HAP-1 (cell line): ENCODE data around the gene RAB40A.

Experiments
- DNase-seq, 2 experiments: peaks; one replicate each; pipeline ENCODE4 v3.0.0-alpha.2; 2016 to 2020; ENCODE audit warnings: low spot score in 2 of 2
- H3K27me3 ChIP-seq: fragments of 250-450 bp; sonication (Bioruptor Pico); 2 replicates; pipeline ENCODE4 v1.5.1; 2020; ENCODE audit warnings: low read depth, mild to moderate bottlenecking, moderate library complexity
- H3K36me3 ChIP-seq: fragments of 250-450 bp; sonication (Bioruptor Pico); replicated peaks from 2 replicates; pipeline ENCODE4 v1.5.1; 2020; ENCODE audit warnings: mild to moderate bottlenecking
- H3K4me1 ChIP-seq: fragments of 250-450 bp; sonication (Bioruptor Pico); 2 replicates; pipeline ENCODE4 v1.5.1; 2020; ENCODE audit warnings: mild to moderate bottlenecking
- H3K4me3 ChIP-seq: fragments of 250-450 bp; sonication (Bioruptor Pico); 2 replicates; pipeline ENCODE4 v1.5.1; 2020; ENCODE audit warnings: mild to moderate bottlenecking, moderate library complexity
- H3K9me3 ChIP-seq: fragments of 250-450 bp; sonication (Bioruptor Pico); 2 replicates; pipeline ENCODE4 v1.5.1; 2020; ENCODE audit warnings: mild to moderate bottlenecking, moderate library complexity
- in situ Hi-C: fragments of 300-500 bp; cut with MboI; formaldehyde crosslinking; loops from 3 replicates; pipeline ENCODE4 v1.14.3; 2020; ENCODE audit warnings: low sequenced_read_pairs, inconsistent platforms, mixed read lengths

Gene RAB40A

GRCh38 chrX:103537871-103538387, 18.6 kb upstream of the RAB40A start:
- H3K4me1 ChIP-seq = no peaks in the 10 kb centered on the region
- no peaks in the 10 kb centered on the region for H3K9me3 ChIP-seq
- H3K27me3 ChIP-seq = no peaks in the 10 kb centered on the region
- DNase-seq = no peak
- no peak overlapping the region for H3K4me3 ChIP-seq
- in situ Hi-C loops = loop anchor here (10.0 kb wide), 1 partner anchor 277 kb away; no protein-coding TSS in a partner anchor
- no peaks in the 10 kb centered on the region for H3K36me3 ChIP-seq

- Histone ChIP-seq H3K4me3 (no peak overlapping the region), H3K4me1 (no peaks in the 10 kb centered on the region), H3K27me3 (no peaks in the 10 kb centered on the region), H3K9me3 (no peaks in the 10 kb centered on the region), H3K36me3 (no peaks in the 10 kb centered on the region)
- no peak for DNase-seq
- in situ Hi-C loops = loop anchor here (10.0 kb wide), 1 partner anchor 278 kb away; no protein-coding TSS in a partner anchor
These were observed 17.4 kb upstream of the RAB40A start for GRCh38 chrX:103536732-103537131.

GRCh38 chrX:103536071-103536470, 16.8 kb upstream of the RAB40A start:
- H3K27me3 ChIP-seq = no peaks in the 10 kb centered on the region
- in situ Hi-C loops = loop anchor here (10.0 kb wide), 1 partner anchor 279 kb away; no protein-coding TSS in a partner anchor
- no peaks in the 10 kb centered on the region for H3K36me3 ChIP-seq
- H3K4me1 ChIP-seq = no peaks in the 10 kb centered on the region
- DNase-seq = no peak
- no peaks in the 10 kb centered on the region for H3K9me3 ChIP-seq
- H3K4me3 ChIP-seq = no peak overlapping the region

DNA sequence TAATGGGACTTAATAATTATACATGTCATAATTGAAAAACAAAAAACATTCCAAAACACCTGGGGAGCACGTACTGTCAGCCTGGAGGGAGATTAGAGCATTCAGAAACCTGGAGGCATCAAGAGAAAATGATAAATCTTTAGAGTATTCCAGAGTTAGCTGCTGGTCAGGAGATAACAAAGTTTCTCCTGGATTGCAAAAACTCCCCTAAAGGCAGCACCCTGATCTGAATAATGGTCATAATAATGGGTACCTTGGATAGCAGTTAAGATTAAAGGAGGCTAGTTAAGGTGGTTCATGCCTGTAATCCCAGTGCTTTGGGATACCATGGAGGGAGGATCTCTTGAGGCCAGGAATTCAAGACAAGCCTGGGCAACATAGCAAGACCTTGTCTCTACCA, 15.9 kb upstream of the RAB40A start:
- Histone ChIP-seq H3K9me3 (no peaks in the 10 kb centered on the region), H3K36me3 (no peaks in the 10 kb centered on the region), H3K27me3 (no peaks in the 10 kb centered on the region), H3K4me1 (no peaks in the 10 kb centered on the region), H3K4me3 (no peak overlapping the region)
- no peak for DNase-seq
- in situ Hi-C loops = loop anchor here (10.0 kb wide), 1 partner anchor 280 kb away; no protein-coding TSS in a partner anchor

DNA sequence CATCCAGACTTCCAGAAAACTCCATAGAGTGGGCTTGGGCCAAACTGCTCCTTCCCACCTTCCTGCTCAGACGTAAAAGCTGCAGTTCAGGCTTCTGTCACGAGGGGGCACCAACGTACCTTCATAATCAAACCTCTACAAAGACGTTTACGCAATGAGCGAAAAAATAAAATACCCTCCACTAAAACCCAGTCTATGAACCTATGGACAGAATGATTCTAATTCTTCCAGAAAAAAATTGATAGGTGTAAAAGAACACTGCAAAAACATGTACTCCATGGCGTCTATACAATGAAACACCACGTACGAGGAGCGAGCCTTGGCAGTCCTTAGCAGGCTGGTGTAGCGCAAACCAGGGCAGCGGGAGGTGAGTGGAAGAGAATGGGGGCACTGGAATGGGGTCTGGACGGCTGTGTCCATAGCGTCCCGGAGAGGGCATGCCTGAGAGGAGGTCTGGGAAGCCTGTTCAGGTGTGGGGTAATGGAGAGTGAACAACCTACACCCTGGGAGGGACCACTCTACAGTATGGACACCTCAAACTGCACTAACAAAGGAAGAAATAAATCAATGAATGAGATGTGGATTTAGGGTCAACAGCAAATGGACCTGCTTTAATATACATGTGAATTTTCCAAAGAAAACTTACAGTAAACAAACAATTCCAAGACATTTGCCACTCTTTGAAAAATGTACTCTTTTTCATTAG, 14.4 kb upstream of the RAB40A start:
- in situ Hi-C loops = loop anchor here (10.0 kb wide), 1 partner anchor 281 kb away; no protein-coding TSS in a partner anchor
- Histone ChIP-seq H3K4me1 (no peaks in the 10 kb centered on the region), H3K36me3 (no peaks in the 10 kb centered on the region), H3K9me3 (no peaks in the 10 kb centered on the region), H3K27me3 (0 out of 2 replicates have a peak, but pooled peaks cover 5% of the 10 kb centered on the region), H3K4me3 (peak overlapping the region; percentile 20)
- peak; percentile 58 to 88 for DNase-seq

GRCh38 chrX:103531002-103531401, 11.7 kb upstream of the RAB40A start:
- Histone ChIP-seq H3K27me3 (0 out of 2 replicates have a peak, but pooled peaks cover 5% of the 10 kb centered on the region), H3K36me3 (no peaks in the 10 kb centered on the region), H3K4me1 (no peaks in the 10 kb centered on the region), H3K4me3 (no peak overlapping the region), H3K9me3 (no peaks in the 10 kb centered on the region)
- in situ Hi-C loops = loop anchor here (10.0 kb wide), 1 partner anchor 284 kb away; no protein-coding TSS in a partner anchor
- DNase-seq = no peak

DNA sequence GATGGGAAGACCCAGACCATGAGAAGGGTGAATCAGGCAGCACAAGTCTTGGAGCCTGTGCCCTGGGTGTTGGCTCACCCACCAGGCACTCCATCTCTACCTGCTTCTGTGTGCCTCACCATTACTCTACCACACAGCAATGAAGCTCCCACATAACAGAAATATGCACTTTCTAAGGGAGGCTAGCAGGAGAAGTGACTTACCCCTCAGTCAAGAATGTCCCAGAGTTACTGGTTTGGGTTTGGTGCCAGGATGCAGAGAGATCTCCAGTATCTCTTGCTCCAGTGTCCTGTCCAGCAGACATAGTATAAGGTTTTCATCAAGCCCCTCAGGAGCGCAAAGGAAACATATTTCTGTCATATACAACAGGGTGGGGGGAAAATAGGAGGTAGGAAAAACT, 11.3 kb upstream of the RAB40A start:
- H3K27me3 ChIP-seq = 0 out of 2 replicates have a peak, but pooled peaks cover 5% of the 10 kb centered on the region
- in situ Hi-C loops = loop anchor here (10.0 kb wide), 1 partner anchor 284 kb away; no protein-coding TSS in a partner anchor
- DNase-seq = no peak
- H3K36me3 ChIP-seq = no peaks in the 10 kb centered on the region
- H3K4me1 ChIP-seq = no peaks in the 10 kb centered on the region
- H3K9me3 ChIP-seq = no peaks in the 10 kb centered on the region
- no peak overlapping the region for H3K4me3 ChIP-seq

- DNase-seq = no peak
- Histone ChIP-seq H3K4me3 (no peak overlapping the region), H3K27me3 (peaks cover 9% of the 10 kb centered on the region; the same call in 1 of the 2 replicates), H3K36me3 (no peaks in the 10 kb centered on the region), H3K4me1 (no peaks in the 10 kb centered on the region), H3K9me3 (no peaks in the 10 kb centered on the region)
- in situ Hi-C loops = no loop called here
These were observed 10.3 kb upstream of the RAB40A start for GRCh38 chrX:103529550-103529949.

- Histone ChIP-seq H3K36me3 (no peaks in the 10 kb centered on the region), H3K9me3 (no peaks in the 10 kb centered on the region), H3K27me3 (peaks cover 16% of the 10 kb centered on the region; the same call in 1 of the 2 replicates), H3K4me1 (no peaks in the 10 kb centered on the region), H3K4me3 (no peak overlapping the region)
- no peak for DNase-seq
- in situ Hi-C loops = no loop called here
These were observed 5.5 kb upstream of the RAB40A start for GRCh38 chrX:103524747-103525146.

GRCh38 chrX:103523605-103524004, 4.3 kb upstream of the RAB40A start:
- in situ Hi-C loops = no loop called here
- Histone ChIP-seq H3K36me3 (no peaks in the 10 kb centered on the region), H3K27me3 (peaks cover 15% of the 10 kb centered on the region; the same call in 1 of the 2 replicates), H3K9me3 (no peaks in the 10 kb centered on the region), H3K4me3 (no peak overlapping the region), H3K4me1 (no peaks in the 10 kb centered on the region)
- no peak for DNase-seq

GRCh38 chrX:103520386-103520785, 1.1 kb upstream of the RAB40A start:
- no peak for DNase-seq
- in situ Hi-C loops = no loop called here
- Histone ChIP-seq H3K27me3 (peaks cover 20% of the 10 kb centered on the region), H3K36me3 (no peaks in the 10 kb centered on the region), H3K4me3 (no peak overlapping the region), H3K4me1 (no peaks in the 10 kb centered on the region), H3K9me3 (no peaks in the 10 kb centered on the region)

DNA sequence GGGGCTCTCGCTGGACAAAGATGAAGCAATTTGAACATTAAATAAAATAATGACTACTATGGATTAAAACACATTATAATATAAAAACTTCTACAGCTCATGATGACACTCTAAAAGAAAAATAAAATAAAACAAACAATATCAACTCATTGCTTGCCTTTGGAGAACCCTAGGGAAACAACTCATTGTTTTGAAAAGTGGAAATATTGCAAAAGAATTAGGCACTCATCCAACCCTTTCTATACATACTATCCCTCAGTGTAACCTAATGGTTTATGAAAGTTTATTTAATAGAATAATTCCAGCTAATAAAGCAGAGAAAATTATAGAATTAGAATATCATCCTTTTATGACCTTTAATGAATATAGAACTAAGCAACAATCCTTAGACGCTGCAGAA, 718 bp downstream of the RAB40A start:
- no peaks in the 10 kb centered on the region for H3K36me3 ChIP-seq
- no peak overlapping the region for H3K4me3 ChIP-seq
- no peaks in the 10 kb centered on the region for H3K9me3 ChIP-seq
- H3K27me3 ChIP-seq = peaks cover 16% of the 10 kb centered on the region
- DNase-seq = no peak
- in situ Hi-C loops = no loop called here
- no peaks in the 10 kb centered on the region for H3K4me1 ChIP-seq

- DNase-seq = no peak
- no peak overlapping the region for H3K4me3 ChIP-seq
- in situ Hi-C loops = no loop called here
These were observed 2.0 kb downstream of the RAB40A start for GRCh38 chrX:103517246-103517645.

DNA sequence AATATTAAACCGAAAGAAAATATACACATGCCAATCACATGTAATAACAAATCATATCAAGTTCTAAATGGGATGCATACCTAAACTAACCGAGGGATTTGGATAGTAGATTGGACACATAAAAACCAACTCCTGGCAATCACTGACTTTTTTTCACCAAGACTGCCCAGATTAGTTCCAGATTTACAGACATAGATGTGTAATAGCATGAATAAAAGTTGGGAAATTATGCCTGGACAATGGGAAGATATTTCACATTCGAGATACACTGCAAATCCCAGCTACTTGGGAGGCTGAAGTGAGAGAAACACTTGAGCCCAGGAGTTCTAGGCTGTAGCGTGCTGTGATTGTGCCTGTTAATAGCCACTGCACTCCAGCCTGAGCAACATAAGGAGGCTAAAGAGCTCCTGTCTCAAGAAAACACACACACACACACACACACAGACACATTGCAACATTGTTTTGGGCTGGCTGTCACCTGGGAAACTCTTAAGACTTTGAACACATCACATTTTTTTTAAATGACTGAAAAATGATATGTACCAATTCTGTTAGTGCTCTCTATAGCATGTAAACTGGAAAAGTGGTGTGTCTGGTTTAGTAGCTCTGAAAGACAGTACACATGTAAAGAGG, 5.7 kb downstream of the RAB40A start:
- no peak for DNase-seq
- peaks cover 5% of the 10 kb centered on the region for H3K27me3 ChIP-seq
- in situ Hi-C loops = no loop called here
- H3K36me3 ChIP-seq = no peaks in the 10 kb centered on the region
- H3K9me3 ChIP-seq = no peaks in the 10 kb centered on the region
- no peak overlapping the region for H3K4me3 ChIP-seq
- H3K4me1 ChIP-seq = no peaks in the 10 kb centered on the region

More at GRCh38 chrX:103517246-103517645, 2.0 kb downstream of the RAB40A start:
- Histone ChIP-seq H3K36me3 (no peaks in the 10 kb centered on the region), H3K4me1 (no peaks in the 10 kb centered on the region), H3K27me3 (peaks cover 16% of the 10 kb centered on the region), H3K9me3 (no peaks in the 10 kb centered on the region)
